Neuronal stem cell (in vitro differentiated cells): Measurements from ENCODE around the gene SLC6A4.

ENCODE experiments used
- DNase-seq: peaks from one replicate; pipeline ENCODE4 v3.0.0-alpha.2; 2013; ENCODE audit warnings: low spot score
- H2AFZ ChIP-seq: one replicate; pipeline ENCODE4 v1.6.1; 2013; ENCODE audit warnings: mild to moderate bottlenecking, low read length, inconsistent platforms
- H2AK5ac ChIP-seq: 2 replicates; pipeline ENCODE4 v1.6.1; 2013; ENCODE audit warnings: low read depth, mild to moderate bottlenecking, inconsistent platforms, low read length, moderate library complexity, mixed read lengths
- H2BK120ac ChIP-seq: 2 replicates; pipeline ENCODE4 v1.6.1; 2013; ENCODE audit warnings: low read depth, mild to moderate bottlenecking, inconsistent platforms, low read length, moderate library complexity, mixed read lengths
- H2BK12ac ChIP-seq: one replicate; pipeline ENCODE4 v1.6.1; 2013; ENCODE audit warnings: low read length, inconsistent platforms
- H2BK15ac ChIP-seq: 2 replicates; pipeline ENCODE4 v1.6.1; 2013; ENCODE audit warnings: mild to moderate bottlenecking, low read length, inconsistent platforms, mixed read lengths
- H2BK5ac ChIP-seq: one replicate; pipeline ENCODE4 v1.6.1; 2013; ENCODE audit warnings: inconsistent platforms, mild to moderate bottlenecking, low read length, moderate library complexity
- H3K14ac ChIP-seq: one replicate; pipeline ENCODE4 v1.6.1; 2013; ENCODE audit warnings: low read length, inconsistent platforms
- H3K18ac ChIP-seq: 2 replicates; pipeline ENCODE4 v1.6.1; 2013; ENCODE audit warnings: low read length, inconsistent platforms
- H3K23ac ChIP-seq: 2 replicates; pipeline ENCODE4 v1.6.1; 2013; ENCODE audit warnings: low read depth, mild to moderate bottlenecking, mixed read lengths, low read length, inconsistent platforms; ENCODE audit not compliant: poor library complexity
- H3K27ac ChIP-seq: replicated peaks from 3 replicates; pipeline ENCODE4 v1.5.1; 2013; ENCODE audit warnings: low read length, inconsistent platforms
- H3K27me3 ChIP-seq, 3 experiments: 2 replicates each; pipeline ENCODE4 v1.6.1; 2013; ENCODE audit warnings: low read length in 3 of 3, mild to moderate bottlenecking in 2 of 3, inconsistent platforms in 1 of 3, low read depth in 1 of 3, mixed read lengths in 1 of 3, moderate library complexity in 1 of 3; ENCODE audit not compliant: control insufficient read depth in 3 of 3, insufficient read depth in 3 of 3
- H3K36me3 ChIP-seq, 2 donors: replicated peaks in 1 of 2; 2 replicates each; pipeline ENCODE4 v1.6.1; 2013; ENCODE audit warnings: low read length in 2 of 2; ENCODE audit not compliant: control insufficient read depth in 2 of 2, insufficient read depth in 2 of 2
- H3K4ac ChIP-seq: 2 replicates; pipeline ENCODE4 v1.6.1; 2013; ENCODE audit warnings: inconsistent platforms, mild to moderate bottlenecking, low read length, moderate library complexity
- H3K4me1 ChIP-seq, 2 donors: 1 replicate in 1 of 2; 2 replicates in 1 of 2; pipeline ENCODE4 v1.6.1; 2013; ENCODE audit warnings: low read length in 2 of 2, low read depth in 1 of 2; ENCODE audit not compliant: control insufficient read depth in 2 of 2, insufficient read depth in 1 of 2
- H3K4me2 ChIP-seq: one replicate; pipeline ENCODE4 v1.6.1; 2013; ENCODE audit warnings: mild to moderate bottlenecking, low read length, inconsistent platforms; ENCODE audit not compliant: insufficient read depth, poor library complexity, severe bottlenecking
- H3K4me3 ChIP-seq, 2 donors: 2 replicates each; pipeline ENCODE4 v1.5.1; 2013; ENCODE audit warnings: low read length in 2 of 2, mild to moderate bottlenecking in 2 of 2, inconsistent platforms in 1 of 2, moderate library complexity in 1 of 2
- H3K79me1 ChIP-seq: one replicate; pipeline ENCODE4 v1.6.1; 2013; ENCODE audit warnings: low read depth, mild to moderate bottlenecking, inconsistent platforms, low read length, moderate library complexity
- H3K9ac ChIP-seq: one replicate; pipeline ENCODE4 v1.6.1; 2013; ENCODE audit warnings: mild to moderate bottlenecking, low read depth, low read length, inconsistent platforms; ENCODE audit not compliant: poor library complexity
- H3K9me3 ChIP-seq, 2 donors: replicated peaks in 1 of 2; 2 replicates each; pipeline versions ENCODE3 to v1.6.1; 2013; ENCODE audit warnings: low read length in 2 of 2, mild to moderate bottlenecking in 2 of 2, inconsistent platforms in 1 of 2, low read depth in 1 of 2, mixed read lengths in 1 of 2, moderate library complexity in 1 of 2; ENCODE audit not compliant: control insufficient read depth in 2 of 2, insufficient read depth in 1 of 2
- H4K8ac ChIP-seq: one replicate; pipeline ENCODE4 v1.6.1; 2013; ENCODE audit warnings: low read depth, mild to moderate bottlenecking, inconsistent platforms, low read length, moderate library complexity
- H4K91ac ChIP-seq: one replicate; pipeline ENCODE4 v1.6.1; 2013; ENCODE audit warnings: low read length, low read depth, mild to moderate bottlenecking, inconsistent platforms; ENCODE audit not compliant: poor library complexity
- WGBS, 2 donors: extraction: QIAGEN DNeasy Blood & Tissue Kit; methylation state at CpG; one replicate each; pipeline ENCODE4 v1.1.7; 2013; ENCODE audit warnings: missing lambda C conversion rate in 2 of 2, mixed read lengths in 1 of 2; ENCODE audit not compliant: insufficient read length in 2 of 2, insufficient replicate concordance in 1 of 2; ENCODE audit errors: extremely low coverage in 2 of 2; 5-methylcytosine and 5-hydroxymethylcytosine counted together

SLC6A4 gene

GRCh38 chr17:30240177-30240576, 4.7 kb upstream of the SLC6A4 start:
- Histone ChIP-seq H4K8ac (no peak overlapping the region), H4K91ac (no peak overlapping the region), H3K27ac (no peak overlapping the region), H3K79me1 (no peaks in the 10 kb centered on the region), H2AK5ac (no peak overlapping the region), H3K14ac (no peak overlapping the region), H2AFZ (no peak overlapping the region), H3K4me3 (no peak overlapping the region), H2BK15ac (no peak overlapping the region), H3K9ac (no peak overlapping the region), H2BK12ac (no peak overlapping the region), H3K23ac (no peak overlapping the region), H2BK5ac (no peak overlapping the region), H3K4me1 (peaks cover 18 to 20% of the 10 kb centered on the region in 2 donors), H3K36me3 (no peaks in the 10 kb centered on the region), H3K4ac (no peak overlapping the region), H2BK120ac (no peak overlapping the region), H3K9me3 (peaks cover 4 to 5% of the 10 kb centered on the region in 2 donors), H3K27me3 (peaks cover 21 to 46% (median 45%) of the 10 kb centered on the region in 3 experiments), H3K18ac (no peak overlapping the region), H3K4me2 (no peak overlapping the region)
- WGBS, 2 donors = no CpG with 5 or more reads among the region's 8 CpGs
- DNase-seq = no peak

- H2BK120ac ChIP-seq = no peak overlapping the region
- peaks cover 19 to 21% of the 10 kb centered on the region in 2 donors for H3K4me1 ChIP-seq
- H3K27me3 ChIP-seq = peaks cover 24 to 57% (median 56%) of the 10 kb centered on the region in 3 experiments
- no peak overlapping the region for H4K8ac ChIP-seq
- H3K18ac ChIP-seq = no peak overlapping the region
- H2AFZ ChIP-seq = peak overlapping the region; percentile 77
- H3K36me3 ChIP-seq = no peaks in the 10 kb centered on the region
- H2AK5ac ChIP-seq = peak overlapping the region; percentile 71
- no peak overlapping the region for H4K91ac ChIP-seq
- no peak overlapping the region for H3K4me2 ChIP-seq
- no peak overlapping the region for H3K4ac ChIP-seq
- no peak overlapping the region for H3K9ac ChIP-seq
- H3K4me3 ChIP-seq = no peak overlapping the region
- no peaks in the 10 kb centered on the region for H3K79me1 ChIP-seq
- H3K14ac ChIP-seq = no peak overlapping the region
- no peak overlapping the region for H2BK12ac ChIP-seq
- no peak overlapping the region for H3K23ac ChIP-seq
- WGBS, 2 donors = no CpG with 5 or more reads among the region's 5 CpGs
- DNase-seq = no peak
- no peak overlapping the region for H3K27ac ChIP-seq
- H3K9me3 ChIP-seq = peaks cover 4 to 5% of the 10 kb centered on the region in 2 donors
- no peak overlapping the region for H2BK5ac ChIP-seq
- H2BK15ac ChIP-seq = no peak overlapping the region
Measured at GRCh38 chr17:30239089-30239462, 3.6 kb upstream of the SLC6A4 start.

DNA sequence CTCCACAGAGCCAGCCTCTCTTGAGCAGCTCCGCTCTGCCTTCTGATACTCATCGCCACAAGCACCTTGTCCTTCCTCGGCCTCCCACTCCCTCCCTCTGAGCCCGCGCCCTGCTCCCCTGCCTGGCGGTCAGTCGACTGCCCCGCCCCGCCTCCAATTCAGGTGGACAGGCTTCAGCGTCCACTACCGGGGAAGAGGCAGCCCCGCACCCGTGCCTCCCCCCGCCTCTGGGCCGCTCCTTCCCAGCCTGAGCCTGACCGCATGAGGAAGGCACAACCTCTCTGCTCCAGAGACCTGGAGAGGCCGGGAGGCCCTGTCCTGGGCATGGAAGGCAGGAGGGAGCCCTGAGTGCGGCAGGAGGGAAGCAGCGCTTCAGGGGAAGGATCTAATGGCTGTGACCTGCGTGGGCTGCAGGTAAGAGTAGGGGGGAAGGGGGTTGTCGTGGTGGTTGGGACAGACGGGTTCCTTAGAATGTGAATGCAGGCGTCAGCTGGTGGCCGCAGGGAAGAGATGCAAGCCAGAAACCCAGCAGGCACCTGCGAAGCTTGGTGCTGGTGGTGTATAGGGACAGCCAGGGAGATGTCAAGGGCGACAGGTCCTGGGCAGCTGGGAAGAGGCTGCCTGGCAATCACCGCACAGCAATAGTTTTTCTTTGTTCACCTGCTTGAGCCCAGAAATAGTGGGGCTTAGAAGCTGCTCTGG, 3.0 kb upstream of the SLC6A4 start:
- peak overlapping the region; percentile 63 for H3K18ac ChIP-seq
- H2AK5ac ChIP-seq = peak overlapping the region; percentile 83
- no peak overlapping the region for H4K91ac ChIP-seq
- WGBS, 2 donors = no CpG with 5 or more reads among the region's 27 CpGs
- no peak overlapping the region for H2BK5ac ChIP-seq
- H2BK12ac ChIP-seq = peak overlapping the region; percentile 46
- H3K9me3 ChIP-seq = peaks cover 4 to 5% of the 10 kb centered on the region in 2 donors
- H3K27me3 ChIP-seq = peaks cover 24 to 62% (median 59%) of the 10 kb centered on the region in 3 experiments
- peak overlapping the region in 1 of 2 donors; percentile 50 for H3K4me3 ChIP-seq
- H2AFZ ChIP-seq = peak overlapping the region; percentile 77
- H3K27ac ChIP-seq = no peak overlapping the region
- H3K79me1 ChIP-seq = no peaks in the 10 kb centered on the region
- H3K14ac ChIP-seq = peak overlapping the region; percentile 12
- H3K23ac ChIP-seq = peak overlapping the region; percentile 60
- no peak overlapping the region for H3K4ac ChIP-seq
- DNase-seq = no peak
- H2BK120ac ChIP-seq = peak overlapping the region; percentile 28
- H3K36me3 ChIP-seq = no peaks in the 10 kb centered on the region
- H2BK15ac ChIP-seq = peak overlapping the region; percentile 41
- peak overlapping the region; percentile 48 for H3K4me2 ChIP-seq
- peak overlapping the region; percentile 66 for H3K9ac ChIP-seq
- peaks cover 19 to 21% of the 10 kb centered on the region in 2 donors for H3K4me1 ChIP-seq
- H4K8ac ChIP-seq = peak overlapping the region; percentile 54

DNA sequence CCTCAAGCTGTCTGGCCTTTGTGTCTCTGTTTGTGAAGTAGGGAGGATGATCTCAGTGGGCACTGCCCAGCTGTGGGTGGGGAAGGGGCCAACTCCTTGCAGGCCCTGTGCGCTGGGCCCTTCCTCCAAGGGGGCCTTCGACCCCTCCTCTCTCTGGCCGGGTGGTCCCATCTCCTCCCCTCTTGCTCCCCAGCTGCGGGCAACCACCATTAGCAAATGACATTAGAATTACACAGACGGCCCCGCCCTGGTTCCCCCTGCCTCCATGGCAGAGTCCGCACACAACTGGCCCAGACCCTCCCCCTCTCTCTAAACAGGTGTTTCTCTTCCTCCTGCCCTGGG, 2.5 kb upstream of the SLC6A4 start:
- Histone ChIP-seq H2BK15ac (no peak overlapping the region), H3K9ac (peak overlapping the region; percentile 85), H2BK120ac (no peak overlapping the region), H4K91ac (no peak overlapping the region), H2BK5ac (peak overlapping the region; percentile 35), H2AFZ (peak overlapping the region; percentile 77), H3K14ac (peak overlapping the region; percentile 12), H2AK5ac (peak overlapping the region; percentile 81), H3K36me3 (no peaks in the 10 kb centered on the region), H3K4ac (no peak overlapping the region), H3K23ac (peak overlapping the region; percentile 66), H3K27me3 (peaks cover 24 to 67% (median 64%) of the 10 kb centered on the region in 3 experiments), H3K9me3 (peaks cover 4 to 5% of the 10 kb centered on the region in 2 donors), H3K4me1 (peaks cover 19 to 21% of the 10 kb centered on the region in 2 donors), H3K27ac (no peak overlapping the region), H3K79me1 (no peaks in the 10 kb centered on the region), H3K18ac (peak overlapping the region; percentile 81), H2BK12ac (no peak overlapping the region), H3K4me2 (peak overlapping the region; percentile 48), H4K8ac (no peak overlapping the region), H3K4me3 (peak overlapping the region in 1 of 2 donors; percentile 1)
- no CpG with 5 or more reads among the region's 7 CpGs for WGBS, 2 donors
- no peak for DNase-seq
